NOMO-1 treated with DMSO at 0.1 percent for 48 hours (cell line): ENCODE results near the gene ZNF200.

ENCODE experiments used
- DNase-seq: peaks from one replicate; lab custom pipeline; 2025; ENCODE audit not compliant: unreplicated experiment; lab: John Stamatoyannopoulos, UW

The ZNF200 gene

GRCh38 chr16:3175157-3176093, 59.5 kb downstream of the ZNF200 start:
- DNase-seq, result no peak

GRCh38 chr16:3174618-3175148, 60.3 kb downstream of the ZNF200 start:
- no peak for DNase-seq

- DNase-seq, result peak; percentile 11
Measured at GRCh38 chr16:3173892-3174617, 60.9 kb downstream of the ZNF200 start.
